Hematopoietic multipotent progenitor cell treated with erythropoietin and hydrocortisone succinate and interleukin-3 and kit ligand, for 8 days (in vitro differentiated cells): ENCODE results near the gene EGFL7.

Experiments used
- DNase-seq: peaks from one replicate; pipeline ENCODE4 v3.0.0-alpha.2; 2015

EGFL7 gene

DNA sequence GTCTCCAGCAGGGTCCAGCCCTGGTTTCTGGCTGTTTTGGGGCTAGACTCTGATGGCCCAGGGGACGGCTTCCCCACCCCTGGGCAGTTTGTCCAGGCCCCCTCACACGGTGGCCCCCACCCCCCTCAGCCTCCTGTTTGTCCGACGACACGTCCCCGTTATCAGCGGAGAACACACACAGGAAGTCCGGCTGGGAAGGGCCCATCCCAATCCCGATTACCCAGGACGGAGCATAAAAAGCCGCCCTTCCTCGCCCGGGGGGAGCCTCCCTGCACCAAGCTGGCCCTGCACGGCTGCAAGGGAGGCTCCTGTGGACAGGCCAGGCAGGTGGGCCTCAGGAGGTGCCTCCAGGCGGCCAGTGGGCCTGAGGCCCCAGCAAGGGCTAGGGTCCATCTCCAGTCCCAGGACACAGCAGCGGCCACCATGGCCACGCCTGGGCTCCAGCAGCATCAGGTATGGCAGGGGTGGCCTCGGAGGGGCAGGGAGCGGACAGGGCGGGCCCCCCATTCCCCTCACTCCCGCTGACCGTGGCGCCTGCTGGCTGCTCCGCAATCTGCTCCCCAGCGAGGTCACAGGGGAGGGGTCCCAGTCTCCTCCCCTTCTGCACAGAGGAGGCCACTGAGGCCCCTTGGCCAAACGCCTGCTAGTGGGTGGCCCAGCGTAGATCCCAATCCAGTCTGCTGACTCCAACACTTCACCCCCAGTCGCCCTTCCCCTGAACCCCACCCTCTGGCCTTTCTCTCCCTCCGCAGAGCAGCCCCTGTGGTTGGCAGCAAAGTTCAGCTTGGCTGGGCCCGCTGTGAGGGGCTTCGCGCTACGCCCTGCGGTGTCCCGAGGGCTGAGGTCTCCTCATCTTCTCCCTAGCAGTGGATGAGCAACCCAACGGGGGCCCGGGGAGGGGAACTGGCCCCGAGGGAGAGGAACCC lies at the start of gene EGFL7:
Gene EGFL7 (plus strand): TSS at position 261 of the 926 bp plus-strand sequence. CDS start 5,367 bp downstream, outside the sequence.
- DNase-seq: peak; percentile 93

DNA sequence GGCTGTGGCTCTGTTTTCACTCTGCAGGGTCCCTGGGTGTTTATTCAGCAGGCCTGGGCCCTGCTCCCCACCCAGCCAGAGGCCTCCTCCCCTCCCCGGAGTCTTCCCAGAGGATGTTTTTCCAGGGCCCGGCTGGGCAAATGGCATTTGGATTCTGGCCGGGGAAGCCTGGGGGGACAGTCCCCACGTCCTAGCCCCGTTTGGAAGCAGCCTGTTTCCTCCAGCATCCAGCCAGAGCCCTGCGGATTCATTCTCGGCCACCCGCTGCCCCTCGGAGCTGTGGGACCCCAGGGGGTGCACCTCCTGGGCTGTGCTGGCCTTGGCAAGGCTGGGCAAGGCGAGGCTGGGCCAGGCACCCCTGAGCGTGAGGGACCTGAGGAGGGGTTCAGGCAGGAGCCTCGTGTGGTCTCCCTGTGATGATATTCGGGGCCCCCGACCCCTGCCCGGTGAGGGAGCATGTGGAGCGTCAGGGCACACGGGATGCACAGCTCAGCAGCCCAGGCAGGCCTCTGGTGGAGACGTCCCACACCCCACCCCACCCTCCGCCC lies 48.8 kb upstream of the EGFL7 start:
- DNase-seq: no peak

DNA sequence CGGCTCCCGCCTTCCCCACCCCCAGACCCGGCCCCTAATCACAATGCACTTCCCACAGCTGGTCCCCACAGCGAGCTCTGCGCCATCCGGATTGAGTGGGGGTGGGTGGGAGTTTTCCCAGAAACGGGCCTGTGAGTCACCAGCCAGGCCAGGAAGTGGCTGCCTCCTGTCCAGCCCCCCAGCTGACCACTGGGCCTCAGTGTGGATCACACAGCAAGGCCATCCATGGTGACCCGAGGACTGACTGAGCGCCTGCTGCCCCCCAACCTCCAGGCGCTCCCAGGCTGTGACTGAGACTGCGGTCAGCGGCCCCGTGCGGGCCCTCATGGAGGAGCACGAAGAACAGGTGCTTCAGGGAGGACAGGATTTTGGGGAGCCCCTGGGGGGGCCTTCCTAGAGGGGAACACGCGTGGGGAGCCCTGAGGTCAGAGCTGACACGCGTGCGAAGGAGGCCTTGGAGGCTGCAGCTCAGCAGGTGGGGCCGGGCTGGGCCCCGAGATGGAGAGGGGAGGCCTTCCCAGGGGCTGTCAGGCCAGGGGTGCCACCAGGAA lies 48.3 kb upstream of the EGFL7 start:
- DNase-seq: no peak

- DNase-seq: no peak
These were observed 47.6 kb upstream of the EGFL7 start for GRCh38 chr9:136614967-136615623.

DNA sequence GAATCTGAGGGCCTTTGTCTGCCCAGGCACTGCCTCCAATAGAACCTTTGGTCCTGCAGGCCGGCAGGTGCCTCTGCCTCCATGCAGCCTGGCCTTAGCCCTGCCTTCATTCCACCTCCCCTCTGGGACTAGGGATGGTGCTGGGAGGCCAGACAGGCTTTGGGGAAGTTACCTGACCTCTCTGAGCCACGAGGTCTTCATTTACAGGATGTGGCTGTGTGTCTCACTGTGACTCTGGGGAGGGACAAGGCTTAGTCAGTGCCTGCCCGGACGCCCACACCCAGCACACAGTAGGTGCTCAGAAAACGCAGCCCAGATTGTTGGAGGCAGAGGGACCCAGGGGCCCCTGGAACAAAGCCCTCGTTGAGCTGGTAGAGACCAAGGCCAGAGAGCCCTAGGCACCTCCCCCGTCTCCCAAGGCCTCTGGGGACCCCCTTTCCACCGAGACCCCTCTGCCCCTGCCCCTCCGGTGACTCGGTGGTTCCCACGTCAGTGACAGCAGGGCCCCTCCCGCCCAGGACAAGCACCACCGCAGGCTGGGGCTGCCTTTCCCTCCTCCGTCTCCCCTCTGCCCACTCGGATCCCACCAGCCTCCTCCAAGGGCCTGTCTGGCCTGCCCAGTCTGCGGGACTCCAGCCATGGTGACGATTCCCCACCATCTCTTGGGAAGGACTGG lies 46.9 kb upstream of the EGFL7 start:
- no peak for DNase-seq

DNA sequence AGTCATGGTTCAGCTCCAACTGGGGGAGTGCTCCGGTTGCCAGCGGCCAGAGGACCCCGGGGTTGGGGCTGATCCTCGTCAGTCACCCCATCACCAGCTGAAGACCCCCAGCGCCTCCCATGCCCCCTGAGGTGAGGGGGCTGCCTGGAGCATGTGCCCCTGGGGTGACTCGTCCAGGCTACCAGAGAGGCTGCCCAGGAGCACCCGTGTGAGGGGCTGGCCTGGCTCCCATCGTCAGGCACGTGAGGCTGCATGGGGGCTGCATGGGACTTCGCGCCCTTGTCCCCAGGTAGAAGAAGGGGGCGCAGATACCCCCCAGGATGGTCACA lies 46.4 kb upstream of the EGFL7 start:
- no peak for DNase-seq

- DNase-seq: no peak
These were observed 45.6 kb upstream of the EGFL7 start for GRCh38 chr9:136616948-136617695.

DNA sequence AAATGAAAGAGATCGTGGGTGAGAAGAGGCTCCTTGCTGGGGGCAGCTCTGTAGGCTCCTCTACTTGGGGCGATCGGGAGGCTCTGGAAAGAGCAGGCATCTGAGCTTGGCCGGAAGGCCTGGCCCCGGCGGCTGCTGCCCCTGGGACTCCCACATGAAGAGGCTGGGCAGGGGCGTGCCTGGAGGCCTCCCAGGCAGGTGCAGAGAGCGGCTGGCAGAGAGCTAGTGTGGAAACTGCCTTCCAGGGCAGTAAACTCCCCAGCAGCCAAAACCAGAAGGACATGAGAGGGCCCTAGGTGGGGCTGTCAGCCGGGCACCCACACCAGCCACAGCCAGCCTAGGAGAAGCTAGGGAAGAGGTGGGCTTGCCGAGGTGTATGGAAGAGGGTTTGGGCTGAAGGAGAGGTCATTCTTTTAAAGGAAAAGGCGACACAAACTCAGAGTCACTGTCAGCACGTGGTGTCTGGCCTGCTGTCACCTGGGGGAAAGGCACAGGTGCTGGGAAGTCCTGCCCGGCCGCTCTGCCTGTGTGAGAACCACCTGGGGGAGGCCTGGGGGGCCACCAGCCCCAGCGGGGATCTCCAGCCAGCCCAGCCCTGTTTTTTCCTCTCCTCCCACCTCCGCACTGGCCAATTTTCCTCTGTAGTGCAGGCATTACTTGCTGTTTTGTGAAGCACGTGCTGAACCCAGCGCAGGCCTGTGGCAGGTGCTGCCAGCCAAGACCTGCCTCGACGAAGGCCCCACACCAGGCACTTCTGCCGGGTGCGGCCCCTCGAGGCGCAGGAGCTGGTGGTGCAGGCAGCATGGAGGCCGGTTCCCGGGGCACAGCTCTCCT lies 44.8 kb upstream of the EGFL7 start:
- no peak for DNase-seq

DNA sequence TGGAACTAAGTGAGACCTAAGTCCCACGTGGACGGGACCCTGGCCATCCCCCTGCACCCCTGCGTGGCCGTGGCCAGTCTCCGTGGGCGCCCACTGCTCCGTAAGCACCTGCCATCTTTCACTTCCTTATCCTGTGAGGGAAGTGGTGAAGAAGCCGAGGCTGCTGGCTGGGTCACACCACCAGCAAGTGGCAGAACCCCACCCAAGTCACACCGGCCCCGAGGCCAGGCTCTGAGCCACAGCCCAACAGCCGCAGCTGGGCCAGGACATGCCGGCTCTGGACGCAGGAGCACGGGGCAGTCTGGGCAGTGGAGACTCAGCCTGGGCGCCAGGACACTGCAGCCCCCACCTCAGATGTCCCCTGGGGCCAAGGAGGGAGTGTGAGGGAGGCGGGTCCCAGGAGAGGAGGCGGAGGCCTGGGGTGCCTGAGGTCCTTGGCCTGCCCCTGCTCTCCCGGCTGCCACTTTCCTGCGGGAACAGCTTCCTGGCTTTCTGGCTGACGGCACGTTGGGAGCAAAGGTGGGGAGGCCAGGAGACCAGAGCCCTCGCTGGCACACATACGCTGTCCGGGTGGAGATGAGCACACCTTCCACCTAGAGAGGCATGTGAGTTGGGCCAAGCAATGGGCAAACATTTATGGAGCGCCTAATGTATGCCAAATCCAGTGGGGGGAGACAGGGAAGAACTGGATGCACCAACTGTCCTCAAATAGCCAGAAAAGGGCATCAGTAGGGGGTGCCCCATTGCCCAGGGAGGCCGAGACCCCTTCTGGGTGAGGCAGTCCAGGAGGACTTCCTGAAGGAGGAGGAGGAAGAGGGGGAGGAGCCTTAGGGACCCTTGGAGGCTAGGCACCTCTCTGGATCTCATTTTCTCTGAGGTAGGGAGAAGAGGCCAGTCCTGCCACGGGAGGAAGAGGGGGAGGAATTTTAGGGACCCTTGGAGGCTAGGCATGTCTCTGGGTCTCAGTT lies 43.9 kb upstream of the EGFL7 start:
- no peak for DNase-seq

GRCh38 chr9:136619742-136620440 lies 42.8 kb upstream of the EGFL7 start:
- no peak for DNase-seq

- no peak for DNase-seq
These were observed 42.2 kb upstream of the EGFL7 start for GRCh38 chr9:136620441-136621018.

- no peak for DNase-seq
These were observed 41.5 kb upstream of the EGFL7 start for GRCh38 chr9:136621019-136621733.

DNA sequence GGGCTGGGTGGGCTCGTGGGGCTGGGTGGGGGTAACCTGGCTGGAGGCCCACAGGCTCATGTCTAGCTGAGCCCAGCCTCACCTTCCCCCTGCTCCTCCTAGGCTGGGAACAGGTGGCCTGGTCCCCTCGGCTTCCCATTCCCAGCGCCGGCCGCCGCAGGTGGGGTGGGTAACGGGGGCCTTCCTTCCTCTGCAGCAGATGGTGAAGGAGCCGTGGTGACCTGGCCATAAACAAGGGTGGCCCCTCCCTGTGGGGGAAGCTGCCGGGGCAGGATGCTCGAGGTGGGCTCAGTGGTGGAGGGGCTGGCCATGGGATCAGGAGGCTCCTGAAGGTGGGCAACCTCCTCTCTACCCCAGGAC lies 41.0 kb upstream of the EGFL7 start:
- no peak for DNase-seq

GRCh38 chr9:136622538-136622948 lies 40.2 kb upstream of the EGFL7 start:
- DNase-seq: no peak

GRCh38 chr9:136623016-136623841 lies 39.5 kb upstream of the EGFL7 start:
- DNase-seq: no peak

DNA sequence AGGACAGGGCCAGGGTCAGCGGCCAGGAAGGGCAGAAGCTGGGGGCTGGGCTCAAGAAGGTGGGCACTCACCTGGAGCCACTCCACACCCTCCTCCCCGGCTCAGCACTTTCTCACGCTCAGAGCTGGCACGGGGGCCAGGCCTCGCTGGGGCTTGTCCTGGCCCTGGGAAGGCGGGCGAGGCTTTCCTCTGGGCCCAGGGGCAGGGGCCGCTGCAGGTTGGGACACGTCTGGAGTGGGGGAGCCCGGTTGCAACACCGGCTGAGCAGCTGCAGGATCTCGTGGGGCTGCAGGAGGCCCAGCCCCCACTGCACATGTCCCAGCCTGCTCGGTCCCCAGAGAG lies 38.9 kb upstream of the EGFL7 start:
- DNase-seq: no peak

GRCh38 chr9:136624184-136624951 lies 38.3 kb upstream of the EGFL7 start:
- DNase-seq: no peak
